CD4-positive, alpha-beta T cell treated with Interferon alpha-2 for 1 hour (primary cell): Measurements from ENCODE around the gene APBA3.

Experiments used
- DNase-seq, 2 donors: peaks; one replicate each; pipeline ENCODE4 v3.0.0-alpha.2; 2020 to 2022

The APBA3 gene

GRCh38 chr19:3745363-3746045 is 16.0 kb downstream of the APBA3 start:
- DNase-seq = no peak

DNA sequence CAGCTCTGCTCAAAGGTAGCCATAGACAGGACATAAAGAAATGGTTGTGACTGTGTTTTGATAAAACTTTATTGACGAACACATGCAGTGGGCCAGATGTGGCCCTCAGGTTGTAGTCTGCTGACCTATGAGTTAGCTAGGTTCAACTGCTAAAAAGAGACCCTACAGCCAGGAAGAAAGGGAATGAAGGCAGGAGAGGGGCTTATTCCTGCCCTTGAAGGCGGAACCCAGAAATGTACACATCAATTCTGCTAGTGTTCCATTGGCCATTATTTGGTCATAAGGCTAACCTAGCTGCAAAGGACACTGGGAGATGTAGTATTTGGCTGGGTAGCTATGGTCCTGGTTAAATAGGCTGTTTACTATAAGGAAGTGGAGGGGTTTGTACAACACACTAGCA is 18.0 kb downstream of the APBA3 start:
- DNase-seq = no peak

- DNase-seq = no peak
Observed at GRCh38 chr19:3740431-3740830, 21.1 kb downstream of the APBA3 start.

- no peak for DNase-seq
Observed at GRCh38 chr19:3738477-3739220, 22.8 kb downstream of the APBA3 start.

- DNase-seq = no peak
Observed at GRCh38 chr19:3737487-3738205, 23.8 kb downstream of the APBA3 start.

DNA sequence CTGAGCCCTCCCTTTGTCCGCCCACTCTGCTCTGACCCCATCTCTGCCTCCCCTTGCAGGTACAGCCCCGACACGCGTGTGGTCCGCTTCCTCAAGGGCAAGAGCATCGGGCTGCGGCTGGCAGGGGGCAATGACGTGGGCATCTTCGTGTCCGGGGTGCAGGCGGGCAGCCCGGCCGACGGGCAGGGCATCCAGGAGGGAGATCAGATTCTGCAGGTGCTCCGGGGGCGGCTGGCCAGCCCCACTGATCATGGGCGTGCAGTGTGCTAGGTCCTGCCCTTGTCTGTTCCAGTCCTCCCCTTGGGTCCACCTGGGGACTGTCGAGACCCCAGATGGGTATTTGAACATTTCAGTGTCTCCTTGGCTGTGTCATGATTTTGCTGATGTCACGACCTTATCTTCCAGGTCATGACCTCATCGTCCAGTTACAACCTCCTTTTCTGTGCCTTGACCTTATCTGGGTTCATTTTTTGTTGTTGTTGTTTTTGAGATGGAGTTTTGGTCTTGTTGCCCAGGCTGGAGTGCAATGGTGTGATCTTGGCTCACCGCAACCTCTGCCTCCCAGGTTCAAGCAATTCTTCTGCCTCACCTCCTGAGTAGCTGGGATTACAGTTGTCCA is 25.3 kb downstream of the APBA3 start:
- DNase-seq = no peak

GRCh38 chr19:3734310-3734600 is 27.2 kb downstream of the APBA3 start:
- DNase-seq = no peak

- DNase-seq = no peak
Observed at GRCh38 chr19:3733549-3734309, 27.8 kb downstream of the APBA3 start.

DNA sequence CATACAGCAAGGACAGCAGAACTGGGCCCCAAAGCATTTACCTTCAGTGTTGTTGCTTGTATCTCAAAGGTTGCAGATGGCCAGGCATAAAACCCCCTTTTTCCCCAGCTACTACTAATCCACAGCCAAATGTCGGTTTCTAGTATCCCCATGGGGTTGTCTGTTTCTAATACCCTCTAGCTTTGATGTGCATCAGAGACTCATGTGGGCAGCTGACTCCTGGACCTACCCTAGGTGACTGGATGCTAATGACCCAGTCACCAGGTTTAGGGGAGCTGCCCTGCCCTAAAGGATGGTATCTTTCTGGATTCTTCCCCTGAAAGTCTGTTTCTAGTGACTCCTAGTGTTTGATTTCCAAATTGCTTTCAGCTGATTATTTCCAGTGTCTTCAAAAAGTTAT is 29.4 kb downstream of the APBA3 start:
- no peak for DNase-seq

- DNase-seq = no peak
Observed at GRCh38 chr19:3730457-3730958, 31.0 kb downstream of the APBA3 start.

- DNase-seq = no peak
Observed at GRCh38 chr19:3725640-3726310, 35.7 kb downstream of the APBA3 start.

- no peak for DNase-seq
Observed at GRCh38 chr19:3725121-3725520, 36.4 kb downstream of the APBA3 start.

- DNase-seq = no peak
Observed at GRCh38 chr19:3723883-3724282, 37.6 kb downstream of the APBA3 start.

- no peak for DNase-seq
Observed at GRCh38 chr19:3723110-3723488, 38.4 kb downstream of the APBA3 start.

DNA sequence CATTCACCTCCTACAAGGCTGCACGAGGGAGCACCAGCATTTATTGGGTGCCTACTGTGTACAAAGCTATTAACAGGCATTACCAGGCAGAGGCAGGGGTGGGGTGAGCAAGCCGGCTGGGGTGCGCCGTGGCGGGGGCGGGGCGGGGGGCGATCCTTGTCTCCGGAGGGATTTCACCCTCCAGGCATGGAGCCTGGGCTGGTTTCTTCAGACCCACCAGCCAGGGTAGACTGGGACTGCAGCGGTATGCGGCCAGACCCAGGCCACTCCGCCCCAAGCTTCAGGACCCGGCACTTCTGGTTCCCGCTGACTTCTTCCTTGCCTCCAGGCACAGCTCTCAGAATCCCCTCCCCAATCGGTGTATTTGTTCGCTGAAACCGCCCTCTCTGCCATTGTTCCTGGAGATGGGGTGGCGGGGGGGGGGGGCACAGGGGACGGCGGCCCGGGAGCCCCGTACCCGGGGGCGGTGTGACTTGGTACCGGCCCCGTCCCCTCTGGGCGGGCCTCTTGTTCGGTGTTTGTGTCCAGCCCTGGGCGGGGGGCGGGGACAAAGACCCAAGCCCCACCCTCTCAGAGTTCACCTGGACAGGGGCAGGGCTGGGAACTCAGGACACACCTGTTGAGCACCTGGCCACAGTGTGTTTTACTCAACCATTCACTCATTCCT is 38.9 kb downstream of the APBA3 start:
- DNase-seq = no peak

GRCh38 chr19:3721887-3722442 is 39.5 kb downstream of the APBA3 start:
- DNase-seq = no peak

DNA sequence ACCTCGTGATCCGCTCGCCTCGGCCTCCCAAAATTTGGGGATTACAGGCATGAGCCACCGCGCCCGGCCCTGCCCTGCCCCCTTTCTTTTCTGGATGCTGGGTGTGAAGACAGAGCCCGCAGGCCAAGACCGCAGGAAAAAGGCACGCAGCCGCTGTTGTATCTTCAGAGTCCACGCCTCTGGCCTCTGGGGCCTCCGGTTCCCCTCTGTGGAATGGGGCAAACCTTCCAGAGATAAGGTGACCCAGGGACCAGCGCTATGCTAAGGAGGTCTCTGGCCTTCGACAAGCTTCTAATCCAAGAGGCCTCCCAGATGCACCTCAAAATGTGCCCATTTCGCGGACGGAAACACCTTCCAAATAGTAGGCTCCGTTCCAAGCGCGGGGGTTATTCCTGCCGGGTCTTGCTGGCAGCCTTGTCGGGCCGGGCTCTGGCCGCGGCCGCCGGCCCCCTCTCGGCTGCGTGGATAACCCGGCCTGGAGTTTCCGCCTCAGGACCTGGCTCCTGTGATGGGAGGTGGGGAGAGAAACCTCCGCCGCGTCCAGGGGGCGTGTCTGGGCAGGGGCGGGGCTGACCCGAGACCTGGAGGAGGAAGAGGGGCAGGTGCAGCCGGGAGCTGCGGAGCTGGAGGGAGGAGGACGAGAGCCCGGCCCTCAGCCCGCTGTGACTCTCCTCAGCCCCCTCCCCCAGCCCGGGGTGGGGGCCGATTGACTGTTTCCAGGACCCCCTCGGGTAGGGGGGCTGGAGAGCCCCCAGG is 40.2 kb downstream of the APBA3 start:
- peak; percentile 87 to 93 for DNase-seq

DNA sequence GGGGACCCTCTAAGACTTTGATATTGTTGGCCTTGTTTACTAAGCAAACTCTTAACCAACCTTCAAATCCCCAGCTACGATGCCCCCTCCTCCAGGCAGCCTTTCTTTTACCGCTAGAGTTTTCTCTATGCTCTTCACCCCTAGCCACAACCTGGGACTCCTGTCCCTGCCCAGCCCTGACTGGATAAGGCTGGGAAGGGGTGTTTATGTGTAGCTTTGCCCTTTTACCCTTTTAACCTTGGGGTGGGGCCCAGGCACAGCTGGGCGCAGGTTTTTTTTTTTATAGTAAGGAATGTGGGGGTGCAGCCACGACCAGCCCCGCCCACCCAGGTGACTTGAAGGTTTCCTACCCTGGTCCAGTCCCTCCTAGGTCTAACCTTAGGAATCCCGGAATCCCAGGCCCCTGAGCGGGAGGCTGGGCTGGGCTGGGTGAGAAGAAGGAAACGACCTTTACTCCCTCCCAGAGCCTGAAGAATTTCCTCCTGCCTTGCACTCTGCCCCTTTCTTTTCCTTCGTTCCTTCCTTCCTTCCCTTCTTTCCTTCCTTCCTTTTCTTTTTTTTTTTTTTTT is 41.1 kb downstream of the APBA3 start:
- no peak for DNase-seq

GRCh38 chr19:3719868-3720267 is 41.6 kb downstream of the APBA3 start:
- DNase-seq = no peak

DNA sequence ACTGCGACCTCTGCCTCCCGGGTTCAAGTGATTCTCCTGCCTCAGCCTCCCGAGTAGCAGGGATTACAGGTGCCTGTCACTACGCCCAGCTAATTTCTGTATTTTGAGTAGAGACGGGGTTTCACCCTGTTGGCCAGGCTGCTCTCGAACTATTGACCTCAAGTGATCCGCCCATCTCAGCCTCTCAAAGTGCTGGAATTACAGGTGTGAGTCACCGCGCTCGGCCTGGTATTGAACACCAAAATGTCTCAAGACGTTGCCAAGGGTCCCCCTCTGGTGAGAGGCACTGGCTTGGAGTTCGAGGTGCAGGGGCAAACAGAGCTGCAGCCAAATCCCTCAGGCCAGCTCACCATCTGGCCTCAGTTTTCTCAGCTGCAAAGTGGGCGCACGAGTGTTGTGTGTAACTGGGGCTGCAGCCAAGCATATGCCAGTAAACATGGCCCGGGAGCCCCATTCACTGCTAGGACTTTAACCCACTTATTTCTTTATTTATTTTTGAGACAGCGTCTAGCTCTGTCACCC is 45.3 kb downstream of the APBA3 start:
- DNase-seq = no peak
